Endodermal cell (in vitro differentiated cells): Measurements from ENCODE around the gene DOK3. TPM values are rescaled to one million over a fixed set of nuclear protein-coding genes. Genes with fewer than 3 reads are reported as not detected.

Experiments
- DNase-seq: peaks from one replicate; pipeline ENCODE4 v3.0.0-alpha.2; 2017
- H3K27ac ChIP-seq: 2 replicates; pipeline ENCODE4 v1.5.1; 2013; ENCODE audit warnings: mild to moderate bottlenecking, low read depth, low read length, moderate library complexity
- H3K27me3 ChIP-seq: 2 replicates; pipeline ENCODE4 v1.6.1; 2013; ENCODE audit warnings: mild to moderate bottlenecking, low read length, moderate library complexity; ENCODE audit not compliant: insufficient read depth, control insufficient read depth, poor library complexity, severe bottlenecking
- H3K36me3 ChIP-seq: 2 replicates; pipeline ENCODE4 v1.7.0; 2013; ENCODE audit warnings: mild to moderate bottlenecking, low read length, moderate library complexity; ENCODE audit not compliant: control insufficient read depth, insufficient read depth
- H3K4me1 ChIP-seq: one replicate; pipeline ENCODE4 v1.7.0; 2013; ENCODE audit warnings: low read length; ENCODE audit not compliant: control insufficient read depth, insufficient read depth
- H3K4me3 ChIP-seq: 2 replicates; pipeline ENCODE4 v1.5.1; 2013; ENCODE audit warnings: mild to moderate bottlenecking, low read length, moderate library complexity
- H3K9ac ChIP-seq: 2 replicates; pipeline ENCODE4 v1.6.1; 2013; ENCODE audit warnings: mild to moderate bottlenecking, low read length, moderate library complexity; ENCODE audit not compliant: poor library complexity, severe bottlenecking; ENCODE audit errors: extremely low read depth
- H3K9me3 ChIP-seq: 2 replicates; pipeline ENCODE4 v1.6.1; 2013; ENCODE audit warnings: mild to moderate bottlenecking, low read length, moderate library complexity; ENCODE audit not compliant: control insufficient read depth
- H3K27ac Mint-ChIP-seq: 2 replicates; pipeline ENCODE4 v1.8.0; 2020; ENCODE audit warnings: mixed read lengths
- H3K27me3 Mint-ChIP-seq: 2 replicates; pipeline ENCODE4 v1.8.0; 2021; ENCODE audit warnings: mild to moderate bottlenecking, mixed read lengths; ENCODE audit not compliant: insufficient read depth
- H3K36me3 Mint-ChIP-seq: 2 replicates; pipeline ENCODE4 v1.8.0; 2020; ENCODE audit warnings: low read depth, mixed read lengths
- H3K4me1 Mint-ChIP-seq: 2 replicates; pipeline ENCODE4 v1.8.0; 2020; ENCODE audit warnings: mixed read lengths
- H3K4me3 Mint-ChIP-seq: 2 replicates; pipeline ENCODE4 v1.8.0; 2020; ENCODE audit warnings: mild to moderate bottlenecking, moderate library complexity, mixed read lengths
- H3K9me3 Mint-ChIP-seq: 2 replicates; pipeline ENCODE4 v1.8.0; 2020; ENCODE audit warnings: mild to moderate bottlenecking, mixed read lengths
- WGBS, 2 experiments: methylation state at CpG; one replicate each; pipeline versions ENCODE4 v1.1.5 to v1.1.7; 2013; ENCODE audit warnings: missing lambda C conversion rate in 2 of 2, mixed read lengths in 1 of 2; ENCODE audit not compliant: insufficient coverage in 1 of 2, insufficient read length in 1 of 2; 5-methylcytosine and 5-hydroxymethylcytosine counted together
- total RNA-seq, 2 donors: library from RNA; stranded (reverse); fragmentation: NEBNext Ultra II Directional in 1 of 2; extraction: Animal tissue kit (Norgen Biotek cat#: 25700) in 1 of 2; gene quantifications; 2 replicates in 1 of 2; 3 replicates in 1 of 2; pipeline ENCODE4 v1.2.1, GENCODE V29; 2021
- TF ChIP-seq, protein P1 (sequence below): fragments of 200-600 bp; sonication (generic); conservative IDR thresholded peaks from 2 replicates; pipeline ENCODE4 v1.5.0; 2021; ENCODE audit warnings: antibody characterized with exemption, mild to moderate bottlenecking

The DOK3 gene
- total RNA-seq, 2 donors from 2014 or later, result 2.1 to 7.7 TPM

DNA sequence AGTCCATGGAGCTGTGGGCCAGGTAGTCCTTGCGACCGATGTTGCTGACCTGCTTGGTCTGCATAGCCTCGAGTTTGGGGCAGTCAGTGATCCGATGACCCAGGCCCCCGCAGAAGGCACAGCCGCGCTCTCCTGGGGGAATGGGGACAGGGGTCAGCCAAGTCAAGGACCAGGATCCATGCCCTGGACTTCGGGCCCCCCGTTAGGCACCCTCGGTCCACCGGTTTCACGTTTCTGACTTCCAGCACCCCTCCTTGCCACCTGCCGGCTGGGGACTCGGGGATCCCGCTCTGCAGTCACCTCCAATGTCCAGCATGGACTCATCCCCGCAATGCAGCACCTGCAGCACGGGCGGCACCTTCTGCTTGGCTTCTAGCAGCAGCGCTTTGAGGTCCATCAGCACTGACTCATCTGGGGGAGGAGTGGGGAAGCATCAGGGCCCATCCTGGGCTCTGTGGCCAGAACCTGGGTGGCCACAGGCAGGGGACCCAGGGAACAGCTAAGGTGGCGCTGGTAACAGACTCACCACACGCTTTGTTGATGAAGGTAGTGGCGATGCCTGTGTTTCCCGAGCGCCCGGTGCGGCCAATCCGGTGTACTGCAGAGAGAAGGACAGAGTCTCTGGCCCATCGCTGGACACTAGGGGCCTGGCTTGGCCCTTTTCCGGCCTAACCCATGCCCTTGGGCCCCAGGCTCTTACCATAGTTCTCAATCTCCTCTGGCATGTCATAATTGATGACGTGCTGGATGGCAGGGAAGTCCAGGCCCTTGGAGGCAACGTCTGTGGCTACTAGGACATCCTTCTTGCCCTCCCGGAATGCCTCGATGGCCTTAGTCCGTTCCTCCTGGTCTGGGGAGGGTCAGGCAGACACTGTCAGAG, 2.4 kb upstream of the DOK3 start:
- no peak overlapping the region for H3K4me3 Mint-ChIP-seq
- TF ChIP-seq, protein P1, sequence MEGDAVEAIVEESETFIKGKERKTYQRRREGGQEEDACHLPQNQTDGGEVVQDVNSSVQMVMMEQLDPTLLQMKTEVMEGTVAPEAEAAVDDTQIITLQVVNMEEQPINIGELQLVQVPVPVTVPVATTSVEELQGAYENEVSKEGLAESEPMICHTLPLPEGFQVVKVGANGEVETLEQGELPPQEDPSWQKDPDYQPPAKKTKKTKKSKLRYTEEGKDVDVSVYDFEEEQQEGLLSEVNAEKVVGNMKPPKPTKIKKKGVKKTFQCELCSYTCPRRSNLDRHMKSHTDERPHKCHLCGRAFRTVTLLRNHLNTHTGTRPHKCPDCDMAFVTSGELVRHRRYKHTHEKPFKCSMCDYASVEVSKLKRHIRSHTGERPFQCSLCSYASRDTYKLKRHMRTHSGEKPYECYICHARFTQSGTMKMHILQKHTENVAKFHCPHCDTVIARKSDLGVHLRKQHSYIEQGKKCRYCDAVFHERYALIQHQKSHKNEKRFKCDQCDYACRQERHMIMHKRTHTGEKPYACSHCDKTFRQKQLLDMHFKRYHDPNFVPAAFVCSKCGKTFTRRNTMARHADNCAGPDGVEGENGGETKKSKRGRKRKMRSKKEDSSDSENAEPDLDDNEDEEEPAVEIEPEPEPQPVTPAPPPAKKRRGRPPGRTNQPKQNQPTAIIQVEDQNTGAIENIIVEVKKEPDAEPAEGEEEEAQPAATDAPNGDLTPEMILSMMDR, result no peak
- no peaks in the 10 kb centered on the region for H3K27me3 Mint-ChIP-seq
- Histone ChIP-seq H3K27me3 (no peaks in the 10 kb centered on the region), H3K36me3 (peaks cover 63% of the 10 kb centered on the region), H3K4me3 (no peak overlapping the region), H3K9me3 (no peaks in the 10 kb centered on the region), H3K9ac (no peak overlapping the region), H3K4me1 (peaks cover 4% of the 10 kb centered on the region), H3K27ac (no peak overlapping the region)
- no peak overlapping the region for H3K27ac Mint-ChIP-seq
- DNase-seq, result no peak
- peaks cover 14% of the 10 kb centered on the region for H3K4me1 Mint-ChIP-seq
- no peaks in the 10 kb centered on the region for H3K9me3 Mint-ChIP-seq
- 95 to 96% methylated on average over 14 to 34 of the region's 34 CpGs for WGBS, 2 experiments
- H3K36me3 Mint-ChIP-seq, result peaks cover 55% of the 10 kb centered on the region

GRCh38 chr5:177511181-177511580, 1.6 kb upstream of the DOK3 start:
- 86 to 97% methylated on average over 3 to 5 of the region's 5 CpGs for WGBS, 2 experiments
- DNase-seq, result no peak
- H3K4me1 ChIP-seq, result peaks cover 4% of the 10 kb centered on the region
- peaks cover 56% of the 10 kb centered on the region for H3K36me3 Mint-ChIP-seq
- H3K27me3 ChIP-seq, result no peaks in the 10 kb centered on the region
- H3K27ac Mint-ChIP-seq, result no peak overlapping the region
- no peaks in the 10 kb centered on the region for H3K9me3 ChIP-seq
- no peak overlapping the region for H3K4me3 ChIP-seq
- peaks cover 63% of the 10 kb centered on the region for H3K36me3 ChIP-seq
- H3K9ac ChIP-seq, result no peak overlapping the region
- TF ChIP-seq, protein P1, result no peak
- no peaks in the 10 kb centered on the region for H3K9me3 Mint-ChIP-seq
- H3K4me1 Mint-ChIP-seq, result peaks cover 11% of the 10 kb centered on the region
- no peak overlapping the region for H3K4me3 Mint-ChIP-seq
- no peak overlapping the region for H3K27ac ChIP-seq
- H3K27me3 Mint-ChIP-seq, result no peaks in the 10 kb centered on the region

- H3K27ac Mint-ChIP-seq, result no peak overlapping the region
- WGBS, 2 experiments, result 96 to 97% methylated on average over 14 to 15 of the region's 15 CpGs
Observed at GRCh38 chr5:177510567-177511053, 984 bp upstream of the DOK3 start.

More at GRCh38 chr5:177510567-177511053, 984 bp upstream of the DOK3 start:
- Histone ChIP-seq H3K27me3 (no peaks in the 10 kb centered on the region), H3K4me1 (peaks cover 4% of the 10 kb centered on the region), H3K9me3 (no peaks in the 10 kb centered on the region), H3K4me3 (no peak overlapping the region), H3K27ac (no peak overlapping the region), H3K36me3 (peaks cover 61% of the 10 kb centered on the region), H3K9ac (no peak overlapping the region)
- DNase-seq, result no peak
- H3K4me3 Mint-ChIP-seq, result no peak overlapping the region
- TF ChIP-seq, protein P1, result no peak
- no peaks in the 10 kb centered on the region for H3K27me3 Mint-ChIP-seq
- no peaks in the 10 kb centered on the region for H3K9me3 Mint-ChIP-seq
- peaks cover 50% of the 10 kb centered on the region for H3K36me3 Mint-ChIP-seq
- H3K4me1 Mint-ChIP-seq, result peaks cover 5% of the 10 kb centered on the region
